AG10803 (cell line): ENCODE measurements around the gene AIF1.
"Not testable (repeated sequence)": the region's sequence is repeated elsewhere in the genome, so short reads cannot be mapped to it uniquely, and the experiment has no call there.

Experiments used
- DNase-seq: peaks from one replicate; pipeline ENCODE4 v3.0.0; 2010; ENCODE audit warnings: low read depth
- H3K4me3 ChIP-seq: 2 replicates; pipeline ENCODE4 v1.5.1; 2011; ENCODE audit warnings: mild to moderate bottlenecking, low read length, control low read depth
- TF ChIP-seq, protein P1 (sequence below): conservative IDR thresholded peaks from 2 replicates; pipeline ENCODE4 v1.5.1; 2011; ENCODE audit warnings: mild to moderate bottlenecking, low read length, control low read depth, inconsistent platforms

AIF1 gene

DNA sequence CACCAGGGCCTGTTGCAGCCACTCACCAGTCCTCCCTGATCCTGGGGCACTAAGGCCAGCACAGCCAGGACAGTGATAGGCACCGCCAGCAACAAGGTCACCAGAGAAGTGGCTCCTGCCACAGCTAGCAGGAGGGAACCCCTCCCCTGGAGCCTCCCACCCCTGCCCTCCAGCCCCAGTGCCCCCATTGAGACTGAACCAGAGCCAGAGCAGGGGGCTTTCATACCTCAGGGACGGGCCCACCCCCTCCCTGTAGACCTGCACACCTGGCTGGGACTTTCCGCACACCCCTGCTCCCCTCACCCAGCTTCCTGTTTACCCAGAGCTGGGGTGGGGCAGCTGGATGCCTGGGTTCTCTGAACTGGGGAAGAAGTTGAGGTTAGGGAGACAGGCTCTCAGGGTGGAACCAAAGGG is 32.8 kb upstream of the AIF1 start, which contains the start of gene LTB:
Gene LTB (minus strand): TSS at position 195 of the 414 bp plus-strand sequence. CDS start 7 bp downstream, at position 188.
- TF ChIP-seq, protein P1, sequence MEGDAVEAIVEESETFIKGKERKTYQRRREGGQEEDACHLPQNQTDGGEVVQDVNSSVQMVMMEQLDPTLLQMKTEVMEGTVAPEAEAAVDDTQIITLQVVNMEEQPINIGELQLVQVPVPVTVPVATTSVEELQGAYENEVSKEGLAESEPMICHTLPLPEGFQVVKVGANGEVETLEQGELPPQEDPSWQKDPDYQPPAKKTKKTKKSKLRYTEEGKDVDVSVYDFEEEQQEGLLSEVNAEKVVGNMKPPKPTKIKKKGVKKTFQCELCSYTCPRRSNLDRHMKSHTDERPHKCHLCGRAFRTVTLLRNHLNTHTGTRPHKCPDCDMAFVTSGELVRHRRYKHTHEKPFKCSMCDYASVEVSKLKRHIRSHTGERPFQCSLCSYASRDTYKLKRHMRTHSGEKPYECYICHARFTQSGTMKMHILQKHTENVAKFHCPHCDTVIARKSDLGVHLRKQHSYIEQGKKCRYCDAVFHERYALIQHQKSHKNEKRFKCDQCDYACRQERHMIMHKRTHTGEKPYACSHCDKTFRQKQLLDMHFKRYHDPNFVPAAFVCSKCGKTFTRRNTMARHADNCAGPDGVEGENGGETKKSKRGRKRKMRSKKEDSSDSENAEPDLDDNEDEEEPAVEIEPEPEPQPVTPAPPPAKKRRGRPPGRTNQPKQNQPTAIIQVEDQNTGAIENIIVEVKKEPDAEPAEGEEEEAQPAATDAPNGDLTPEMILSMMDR = no peak
- DNase-seq = no peak
- peak within 1 kb of the TSS; percentile 90 for H3K4me3 ChIP-seq

DNA sequence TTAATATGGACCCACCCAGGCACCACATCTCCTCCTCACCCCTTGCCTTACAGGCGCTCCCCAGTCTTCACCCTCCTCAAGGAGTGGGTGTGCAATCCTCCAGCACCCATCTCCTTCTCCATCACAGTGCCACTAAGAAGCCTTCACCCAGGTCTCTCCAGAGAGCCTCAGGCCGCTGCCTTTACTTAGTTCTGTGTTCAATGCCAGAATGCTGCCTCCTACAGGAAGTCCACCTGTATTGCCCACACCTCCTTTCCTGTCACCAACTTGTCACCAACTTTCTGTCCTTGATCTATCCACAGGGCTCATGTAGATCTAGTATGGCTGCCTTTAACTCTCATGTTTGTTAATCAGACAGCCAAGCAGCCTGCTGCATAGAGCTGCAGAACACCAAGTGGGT is 29.5 kb upstream of the AIF1 start:
- DNase-seq = no peak
- TF ChIP-seq, protein P1 = peak; percentile 28; the same call in 1 of the 2 replicates
- no peak overlapping the region for H3K4me3 ChIP-seq

DNA sequence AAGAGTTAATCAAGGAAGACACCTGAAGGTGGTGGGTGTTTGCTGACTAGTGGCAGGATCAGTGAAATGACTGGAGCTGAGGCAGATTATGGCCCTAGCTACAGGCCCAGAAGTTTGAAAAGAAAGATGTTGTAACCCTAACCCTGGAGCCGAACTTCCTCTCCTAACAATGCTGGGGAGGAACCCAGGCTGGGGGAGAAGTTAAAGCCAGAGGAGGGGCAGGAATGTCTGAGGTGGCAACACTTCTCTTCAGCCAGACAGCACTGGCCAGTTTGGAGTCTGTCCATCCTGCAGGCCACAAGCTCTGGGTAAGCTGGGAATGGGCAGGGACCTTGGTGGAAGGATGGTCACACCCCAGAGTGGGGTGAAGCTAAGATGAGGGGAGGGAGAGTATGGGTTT is 29.0 kb upstream of the AIF1 start, which contains the start of gene LST1:
Gene LST1 (plus strand): TSS at position 270 of the 400 bp plus-strand sequence. CDS start 1,023 bp downstream, outside the sequence.
- TF ChIP-seq, protein P1 = no peak
- peak; percentile 21 for DNase-seq
- H3K4me3 ChIP-seq = no peak within 1 kb of the TSS

DNA sequence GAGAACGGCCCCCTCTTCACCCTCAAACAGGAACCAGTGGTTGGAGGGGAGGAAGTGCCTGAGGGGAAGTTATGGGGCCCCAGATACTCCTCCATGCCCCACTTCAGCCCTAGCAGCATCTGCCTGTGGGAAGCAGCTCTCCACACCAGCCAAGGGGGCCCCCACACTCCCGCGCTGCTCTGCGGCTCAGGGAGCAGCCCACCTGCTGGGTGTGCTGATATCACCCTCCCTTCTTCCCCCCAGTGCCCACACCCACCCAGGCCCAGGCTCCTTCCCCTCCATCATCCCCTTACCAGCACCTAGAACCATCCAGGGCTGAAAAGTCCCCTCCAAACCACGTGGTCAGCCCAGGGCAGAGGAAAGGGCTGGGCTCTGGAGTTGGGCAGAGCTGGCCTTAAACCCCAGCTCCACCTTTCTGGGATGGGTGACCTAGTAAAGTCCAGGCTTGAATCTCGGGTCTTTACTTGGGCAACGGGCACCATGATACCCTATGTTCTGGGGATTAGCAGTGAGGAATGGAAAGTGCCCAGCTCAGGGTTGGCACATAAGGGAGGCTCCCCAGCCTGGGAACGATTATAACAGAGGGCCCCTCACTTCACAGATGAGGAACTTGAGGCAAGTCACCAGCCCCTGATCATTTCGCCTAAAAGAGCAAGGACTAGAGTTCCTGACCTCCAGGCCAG is 28.3 kb upstream of the AIF1 start:
- no peak overlapping the region for H3K4me3 ChIP-seq
- TF ChIP-seq, protein P1 = no peak
- no peak for DNase-seq

DNA sequence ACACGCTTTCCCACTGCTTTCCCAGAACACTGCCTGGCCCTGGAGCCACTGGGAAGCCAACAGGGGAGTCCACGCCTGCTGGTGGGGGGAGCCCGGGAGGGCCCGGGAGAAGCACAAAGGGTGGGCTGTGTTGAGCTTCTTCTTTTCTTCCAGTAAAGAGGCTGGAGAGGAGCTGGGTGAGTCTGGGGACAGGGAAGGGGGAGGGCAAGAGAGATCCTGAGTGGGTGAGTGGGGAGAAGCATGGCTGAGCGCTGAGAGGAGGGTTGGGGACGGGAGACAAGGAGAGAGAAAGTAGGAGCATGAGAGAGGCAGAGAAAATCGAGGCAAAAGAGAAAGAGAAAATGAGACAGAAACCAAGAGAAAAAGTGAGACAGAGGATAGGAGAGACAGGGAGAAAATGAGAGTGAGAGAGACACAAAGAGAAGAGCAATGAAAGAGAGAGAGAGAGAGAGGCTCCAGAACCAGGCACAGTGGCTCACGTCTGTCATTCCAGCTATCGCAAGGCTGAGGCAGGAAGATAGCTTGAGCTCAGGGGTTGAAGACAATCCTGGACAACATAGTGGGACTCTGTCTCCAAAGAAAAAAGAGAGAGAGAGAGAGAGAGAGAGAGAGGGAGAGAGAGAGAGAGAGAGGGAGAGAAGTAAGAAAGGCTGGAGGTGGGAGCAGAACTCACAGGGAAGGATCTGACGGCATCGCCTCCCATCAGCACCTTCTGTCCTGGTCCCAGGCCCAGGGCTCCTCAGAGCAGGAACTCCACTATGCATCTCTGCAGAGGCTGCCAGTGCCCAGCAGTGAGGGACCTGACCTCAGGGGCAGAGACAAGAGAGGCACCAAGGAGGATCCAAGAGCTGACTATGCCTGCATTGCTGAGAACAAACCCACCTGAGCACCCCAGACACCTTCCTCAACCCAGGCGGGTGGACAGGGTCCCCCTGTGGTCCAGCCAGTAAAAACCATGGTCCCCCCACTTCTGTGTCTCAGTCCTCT is 26.9 kb upstream of the AIF1 start:
- no peak for DNase-seq
- TF ChIP-seq, protein P1 = no peak
- no peak overlapping the region for H3K4me3 ChIP-seq

DNA sequence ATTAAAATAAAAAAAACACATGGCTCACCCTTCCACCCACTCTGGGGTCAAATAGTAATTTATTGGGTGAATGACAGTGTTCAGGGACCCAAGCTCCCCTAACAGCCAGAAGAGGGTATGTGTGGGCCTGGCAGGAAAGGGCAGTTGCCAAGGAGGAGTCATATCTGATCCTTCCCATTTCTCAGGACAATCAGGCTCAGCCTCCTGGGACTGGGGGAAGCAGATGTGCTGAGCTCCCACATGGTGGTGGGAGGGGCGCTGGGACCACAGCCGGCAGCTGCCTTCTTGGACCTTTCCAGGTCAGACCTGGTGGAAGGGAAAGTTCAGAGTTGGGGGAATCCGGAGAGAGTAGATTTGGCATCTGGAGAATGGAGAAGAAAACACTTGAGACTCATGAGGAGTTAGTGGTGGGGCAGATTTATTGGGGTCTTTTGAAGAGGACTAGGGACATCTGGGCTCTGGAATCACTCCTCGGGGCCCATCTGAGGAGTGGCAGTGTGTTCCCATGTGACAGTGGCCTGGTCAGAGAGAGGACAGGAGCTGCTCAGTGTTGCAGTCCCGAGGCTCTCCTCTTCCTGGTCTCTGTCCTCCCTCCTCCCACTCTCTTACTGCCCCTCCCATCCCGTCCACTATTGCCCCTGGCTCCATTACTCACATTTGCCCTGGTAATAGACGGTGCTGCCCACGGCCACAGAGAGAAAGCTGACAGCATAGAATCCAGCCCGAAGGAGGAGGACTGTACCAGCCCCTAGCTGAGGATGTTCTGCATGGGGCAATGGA is 26.0 kb upstream of the AIF1 start:
- H3K4me3 ChIP-seq = no peak overlapping the region
- TF ChIP-seq, protein P1 = no peak
- DNase-seq = peak; percentile 13

DNA sequence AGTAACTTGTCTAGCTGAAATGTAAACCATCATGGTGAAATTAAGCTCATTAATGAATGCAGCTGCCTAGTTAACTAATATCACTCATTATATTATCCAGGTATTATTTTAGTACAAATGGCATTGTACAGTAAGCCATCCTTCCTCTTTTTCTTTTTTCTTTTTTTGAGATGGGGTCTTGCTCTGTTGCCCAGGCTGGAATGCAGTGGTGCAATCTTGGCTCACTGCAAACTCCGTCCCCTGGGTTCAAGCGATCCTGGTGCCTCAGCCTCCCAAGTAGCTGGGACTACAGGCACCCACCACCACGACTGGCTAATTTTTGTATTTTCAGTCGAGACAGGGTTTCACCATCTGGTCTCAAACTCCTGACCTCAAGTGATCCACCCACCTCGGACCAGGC is 24.3 kb upstream of the AIF1 start:
- not testable (repeated sequence) for DNase-seq, H3K4me3 ChIP-seq
